T-helper 22 cell (primary cell): Measurements from ENCODE around the gene DISP3.

Experiments
- DNase-seq: peaks from one replicate; pipeline ENCODE4 v3.0.0-alpha.2; 2020; ENCODE audit warnings: low read depth

DISP3 gene

GRCh38 chr1:11486231-11487009 is 7.5 kb downstream of the DISP3 start:
- DNase-seq, result no peak

- no peak for DNase-seq
Observed at GRCh38 chr1:11487196-11487751, 8.3 kb downstream of the DISP3 start.

- no peak for DNase-seq
Observed at GRCh38 chr1:11488201-11488770, 9.3 kb downstream of the DISP3 start.

DNA sequence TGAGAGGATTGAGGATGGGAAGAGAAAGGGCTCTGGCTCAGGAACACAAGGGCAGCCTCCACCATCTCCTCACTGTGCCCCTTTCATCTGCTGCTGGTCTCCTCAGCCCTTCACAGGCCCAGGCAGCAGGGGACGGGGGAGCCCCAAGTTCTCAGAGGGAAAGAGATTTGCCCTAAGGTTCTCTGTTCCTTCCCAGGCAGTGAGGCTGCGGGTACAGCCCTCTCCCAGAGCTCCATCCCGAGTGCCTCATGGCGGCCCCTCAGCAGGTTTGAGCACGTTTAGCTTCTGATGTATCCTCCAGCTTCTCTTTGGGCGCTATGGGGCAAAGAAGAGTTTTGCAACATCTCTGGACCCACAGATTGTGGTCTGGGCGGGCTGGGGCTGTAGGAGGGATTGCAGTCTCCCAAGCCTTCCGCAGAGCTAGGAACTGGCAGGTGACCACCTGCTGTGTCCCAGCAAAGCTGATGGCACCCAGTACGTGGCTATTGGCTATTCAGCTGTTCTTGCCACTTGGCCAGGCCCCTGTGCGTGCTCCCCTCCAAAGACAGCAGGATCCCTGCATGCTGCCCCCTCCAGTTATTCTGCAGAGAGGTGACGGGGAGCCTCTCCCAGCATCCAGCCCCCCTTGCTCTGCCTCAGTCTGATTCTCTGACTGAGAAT is 10.1 kb downstream of the DISP3 start:
- DNase-seq, result no peak

- DNase-seq, result no peak
Observed at GRCh38 chr1:11492235-11492634, 13.3 kb downstream of the DISP3 start.

DNA sequence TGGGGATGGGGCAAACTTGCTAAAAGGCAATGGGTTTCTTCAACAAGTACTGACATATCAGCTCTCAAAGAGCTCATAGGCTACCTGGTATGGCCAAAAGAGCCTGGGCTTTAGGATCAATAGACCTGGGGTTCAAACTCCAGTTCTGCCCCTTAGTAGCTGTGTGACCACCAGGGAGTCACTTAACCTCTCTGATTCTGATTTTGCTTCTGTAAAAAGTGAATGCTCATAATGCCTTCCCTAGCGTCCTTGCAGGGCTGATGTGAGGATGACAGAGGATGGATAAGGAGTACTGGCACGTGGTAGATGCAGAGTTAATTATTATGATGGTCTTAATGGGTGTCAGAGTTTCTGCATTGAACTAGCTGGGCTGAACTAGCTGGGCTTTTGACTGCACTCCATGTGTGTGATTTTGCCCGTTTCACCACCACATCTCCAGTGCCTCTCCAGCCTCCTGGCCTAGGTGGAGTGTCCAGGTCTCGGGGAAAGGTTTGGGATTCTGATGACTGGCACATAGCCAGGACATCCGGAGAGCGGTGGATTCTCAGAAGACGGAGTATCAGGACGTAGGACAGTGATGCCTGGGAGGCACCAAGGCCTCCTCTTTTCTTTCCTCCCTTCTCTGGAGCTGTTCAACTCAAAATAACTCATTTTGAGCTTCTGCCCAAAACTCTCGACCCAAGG is 15.2 kb downstream of the DISP3 start:
- DNase-seq, result no peak

GRCh38 chr1:11494771-11495170 is 15.8 kb downstream of the DISP3 start:
- DNase-seq, result no peak

GRCh38 chr1:11495579-11495978 is 16.6 kb downstream of the DISP3 start:
- no peak for DNase-seq

DNA sequence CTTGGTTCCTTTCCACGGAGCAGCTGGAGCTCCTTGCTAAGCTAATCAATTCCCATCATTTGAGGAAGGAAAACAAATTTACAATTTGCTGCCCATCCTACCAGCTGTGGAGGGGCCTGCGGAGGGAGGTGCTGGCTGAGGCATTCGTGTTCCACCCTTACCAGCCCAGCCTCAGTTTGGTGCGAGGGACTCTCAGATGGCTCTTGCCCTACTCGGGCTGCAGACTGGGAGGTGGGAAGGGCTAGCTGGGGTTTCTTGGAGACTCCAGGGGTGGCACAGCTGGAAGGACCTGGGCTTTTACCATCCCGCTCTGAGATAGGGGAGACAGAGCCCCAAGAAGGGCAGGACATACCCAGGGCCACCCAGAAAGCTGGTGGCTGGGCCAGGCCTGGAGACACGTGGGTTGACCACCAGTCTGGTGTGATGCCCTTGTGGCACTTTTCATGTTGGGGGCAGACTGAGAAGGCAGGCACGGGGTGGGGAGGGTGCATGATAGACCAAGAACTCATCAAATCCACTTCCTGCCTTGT is 17.7 kb downstream of the DISP3 start:
- DNase-seq, result no peak

DNA sequence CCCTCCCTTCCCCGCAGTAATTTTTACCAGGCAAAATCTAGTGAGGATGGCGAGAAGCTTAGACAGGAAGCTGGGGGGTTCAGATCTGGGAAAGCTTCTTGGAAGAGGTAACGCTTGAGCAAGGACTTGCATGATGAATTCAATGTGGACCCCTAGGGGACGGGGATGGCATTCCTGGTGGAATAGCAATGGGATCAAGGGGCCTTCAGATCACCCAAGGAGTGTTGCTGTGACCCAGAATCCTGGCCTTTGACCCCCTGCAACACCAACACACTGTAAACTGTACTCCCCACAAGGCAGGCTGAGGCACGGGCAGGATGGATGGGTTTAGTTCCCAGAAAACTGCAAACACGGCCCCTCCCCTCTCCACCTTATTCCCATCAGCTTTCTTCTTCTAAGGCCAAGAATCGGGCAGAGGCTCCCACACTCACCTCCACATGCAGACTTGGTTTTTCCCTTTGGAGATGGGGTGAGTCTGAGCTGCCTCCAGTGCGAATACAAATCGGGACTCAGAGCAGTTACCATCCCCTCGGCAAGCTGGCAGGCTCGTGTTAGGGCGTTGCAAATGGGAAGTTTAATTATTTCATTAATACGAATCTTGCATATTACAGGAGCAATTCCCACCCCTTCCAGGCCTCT is 20.1 kb downstream of the DISP3 start:
- DNase-seq, result no peak

- no peak for DNase-seq
Observed at GRCh38 chr1:11499601-11500331, 20.8 kb downstream of the DISP3 start.

DNA sequence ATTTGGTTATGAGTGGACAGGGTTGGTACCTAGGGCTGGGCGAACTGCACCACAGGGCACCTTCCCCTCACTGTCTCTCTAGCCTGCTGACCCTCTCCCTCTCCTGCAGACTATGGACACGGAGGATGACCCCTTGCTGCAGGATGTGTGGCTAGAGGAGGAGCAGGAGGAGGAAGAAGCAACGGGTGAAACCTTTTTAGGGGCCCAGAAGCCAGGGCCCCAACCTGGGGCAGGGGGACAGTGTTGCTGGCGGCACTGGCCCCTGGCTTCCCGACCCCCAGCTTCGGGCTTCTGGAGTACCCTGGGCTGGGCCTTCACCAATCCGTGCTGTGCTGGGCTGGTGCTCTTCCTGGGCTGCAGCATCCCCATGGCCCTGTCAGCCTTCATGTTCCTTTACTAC is 21.9 kb downstream of the DISP3 start:
- no peak for DNase-seq

- DNase-seq, result no peak
Observed at GRCh38 chr1:11501491-11501897, 22.5 kb downstream of the DISP3 start.

DNA sequence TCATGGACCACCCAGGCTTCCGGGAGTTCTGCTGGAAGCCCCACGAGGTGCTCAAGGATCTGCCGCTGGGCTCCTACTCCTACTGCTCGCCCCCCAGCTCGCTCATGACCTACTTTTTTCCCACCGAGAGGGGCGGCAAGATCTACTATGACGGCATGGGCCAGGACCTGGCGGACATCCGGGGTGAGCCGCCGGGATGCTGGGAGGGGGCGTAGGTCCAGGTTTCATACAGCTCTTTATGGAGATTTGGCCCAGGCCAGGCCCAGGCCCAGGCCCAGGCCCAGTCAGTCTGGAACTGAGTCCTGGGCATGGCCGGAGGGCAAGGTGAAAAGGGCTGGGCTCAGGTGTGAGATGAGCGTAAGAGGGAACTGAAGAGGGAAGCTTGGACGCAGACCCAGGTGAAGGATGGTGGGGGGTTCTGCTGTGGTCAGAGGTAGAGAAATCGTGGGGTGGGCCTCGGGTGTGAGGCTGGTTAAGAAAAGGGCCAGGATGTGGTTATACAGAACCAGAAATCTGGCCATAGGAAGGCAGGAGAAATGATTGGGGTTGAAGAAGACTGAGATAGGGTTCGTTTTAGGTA is 23.0 kb downstream of the DISP3 start:
- DNase-seq, result no peak

- no peak for DNase-seq
Observed at GRCh38 chr1:11502516-11502915, 23.6 kb downstream of the DISP3 start.

GRCh38 chr1:11504599-11504998 is 25.6 kb downstream of the DISP3 start:
- no peak for DNase-seq

DNA sequence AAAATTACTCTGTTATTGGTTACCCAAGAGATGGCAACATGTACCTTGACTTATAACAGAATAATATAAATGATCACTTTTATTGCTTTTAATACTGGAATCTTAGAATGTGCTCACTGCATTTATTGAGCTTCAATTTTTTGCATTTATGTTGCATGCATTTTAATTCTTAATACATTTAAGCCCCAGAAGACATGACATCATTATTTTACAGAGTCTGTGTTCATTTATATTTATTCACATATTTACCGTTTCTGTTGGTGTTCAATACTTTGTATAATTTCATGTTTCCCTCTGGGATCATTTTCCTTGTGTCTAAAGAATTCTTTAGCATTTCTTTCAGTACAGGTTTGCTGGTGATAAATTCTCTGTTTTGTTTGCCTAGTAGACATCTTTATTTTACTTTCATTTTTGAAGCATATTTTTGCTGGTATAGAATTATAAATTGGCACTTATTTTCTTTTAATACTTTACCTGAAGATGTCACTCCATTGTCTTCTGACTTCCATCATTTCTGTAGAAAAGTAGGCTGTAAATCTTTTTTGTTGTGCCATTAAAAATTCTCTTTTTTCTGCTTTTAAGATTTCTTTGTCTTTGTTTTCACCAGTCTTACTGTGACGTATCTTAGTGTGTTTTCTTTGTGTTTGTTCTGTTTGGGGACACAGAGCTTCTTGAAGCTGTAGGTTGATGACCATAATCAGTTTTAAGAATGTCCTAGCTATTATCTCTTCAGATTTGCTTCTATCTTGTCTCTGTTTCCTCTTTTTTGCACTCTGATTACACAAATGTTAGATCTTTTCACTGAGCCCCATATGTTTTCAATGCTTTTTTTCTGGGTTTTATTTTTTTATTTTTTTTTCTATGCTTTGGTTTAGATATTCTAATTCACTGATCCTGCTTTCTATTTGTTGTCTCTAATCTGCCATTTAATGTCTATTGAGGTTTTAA is 26.9 kb downstream of the DISP3 start:
- no peak for DNase-seq

DNA sequence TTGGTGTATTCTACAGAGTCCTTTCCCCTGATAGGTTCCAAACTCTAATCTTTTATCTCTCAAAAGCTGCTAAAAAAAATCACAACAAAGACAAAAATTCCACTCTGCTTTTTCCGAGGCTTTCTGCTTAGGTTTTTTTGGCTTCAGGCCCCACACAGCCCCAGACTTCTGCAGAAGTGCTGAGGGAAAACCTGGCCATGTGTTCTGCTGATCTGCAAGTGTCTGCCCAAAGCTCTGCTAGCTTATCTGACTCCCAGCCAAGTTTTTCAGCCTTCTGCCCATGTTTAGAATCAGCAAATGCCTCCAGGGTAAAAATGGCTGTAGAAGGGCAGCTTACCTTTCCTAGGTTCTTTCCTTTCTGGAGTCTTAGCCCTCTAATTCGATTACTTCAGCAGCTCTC is 28.4 kb downstream of the DISP3 start:
- no peak for DNase-seq

GRCh38 chr1:11513681-11514080 is 34.7 kb downstream of the DISP3 start:
- no peak for DNase-seq

DNA sequence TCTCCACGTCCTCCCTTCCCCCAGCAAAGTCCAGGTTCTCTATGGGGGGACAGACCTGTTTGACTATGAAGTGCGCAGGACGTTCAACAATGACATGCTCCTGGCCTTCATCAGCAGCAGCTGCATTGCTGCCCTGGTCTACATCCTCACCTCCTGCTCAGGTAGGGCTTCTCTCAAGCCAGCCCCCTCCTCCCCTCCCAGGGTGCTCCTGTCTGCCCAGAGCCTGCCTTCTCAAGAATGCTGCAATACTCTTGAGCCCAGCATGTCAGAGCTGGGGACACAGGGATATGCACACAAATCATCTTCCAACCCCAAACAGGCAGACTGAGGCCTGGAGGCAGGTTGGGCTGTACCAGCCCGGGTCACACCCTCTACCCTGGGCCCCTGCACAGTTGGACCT is 35.4 kb downstream of the DISP3 start:
- DNase-seq, result no peak
